M059J (cell line): ENCODE results near the gene NUP93. TPM values are rescaled to one million over a fixed set of nuclear protein-coding genes. Genes with fewer than 3 reads are reported as not detected.

ENCODE experiments used
- DNase-seq: peaks from one replicate; pipeline ENCODE4 v3.0.0-alpha.2; 2012; ENCODE audit warnings: low read depth
- total RNA-seq: library from RNA; depleted of rRNA; stranded (reverse); fragments of >200 nt; shearing (Covaris generic); gene quantifications from 2 replicates; pipeline ENCODE4 v1.2.3, GENCODE V29; 2014; rRNA removed

Gene NUP93
- total RNA-seq, result 106 and 123 TPM in 2 replicates

DNA sequence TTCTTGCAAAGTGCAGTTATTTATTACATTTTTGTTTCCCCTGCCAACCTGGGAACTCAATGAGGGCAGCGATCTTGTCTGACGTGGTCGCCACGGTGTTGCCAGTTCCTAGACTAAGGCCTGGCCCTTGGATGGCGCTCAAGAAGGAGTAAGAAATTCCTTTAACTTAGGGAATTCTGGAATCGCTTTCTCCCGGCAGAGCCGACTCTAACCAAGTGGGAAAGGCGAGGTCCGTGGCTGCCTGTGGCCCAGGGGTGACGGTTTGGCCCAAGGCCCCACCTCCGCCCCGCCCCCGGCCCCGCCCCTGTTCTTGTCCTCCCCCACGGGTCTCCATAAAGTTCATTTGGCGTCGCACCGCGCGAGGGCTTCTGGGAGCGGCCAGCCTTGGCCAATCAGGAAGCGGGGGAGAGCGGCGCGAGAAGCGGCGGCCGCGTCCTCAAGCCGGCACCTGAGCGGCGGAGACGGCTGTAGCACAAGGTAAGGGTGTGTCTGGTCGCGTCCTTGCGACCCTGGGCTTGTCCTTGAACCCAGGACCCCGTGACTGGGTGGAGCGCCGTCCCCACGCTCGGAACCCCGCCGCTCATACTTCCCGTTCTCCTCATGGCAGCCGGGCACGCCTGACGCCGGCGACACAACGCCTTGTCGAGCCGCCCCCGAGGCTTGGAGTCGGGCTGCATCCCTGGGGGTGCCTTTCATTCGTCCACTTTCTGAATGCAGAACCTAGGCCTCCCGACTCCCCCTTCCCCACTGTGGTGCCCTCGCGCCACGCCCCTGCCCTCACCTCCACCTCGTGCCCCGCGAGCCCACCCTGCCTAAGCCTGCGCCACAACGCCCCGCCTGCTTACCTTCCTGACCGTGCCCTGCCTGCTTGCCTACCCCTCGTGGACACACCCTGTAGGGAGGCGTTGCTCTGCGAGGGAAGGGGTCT lies at the start of gene NUP93:
TSS of gene NUP93 (plus strand) at position 395 of the 928 bp plus-strand sequence. CDS start 18,119 bp downstream, outside the sequence.
- DNase-seq, result peak; percentile 93

DNA sequence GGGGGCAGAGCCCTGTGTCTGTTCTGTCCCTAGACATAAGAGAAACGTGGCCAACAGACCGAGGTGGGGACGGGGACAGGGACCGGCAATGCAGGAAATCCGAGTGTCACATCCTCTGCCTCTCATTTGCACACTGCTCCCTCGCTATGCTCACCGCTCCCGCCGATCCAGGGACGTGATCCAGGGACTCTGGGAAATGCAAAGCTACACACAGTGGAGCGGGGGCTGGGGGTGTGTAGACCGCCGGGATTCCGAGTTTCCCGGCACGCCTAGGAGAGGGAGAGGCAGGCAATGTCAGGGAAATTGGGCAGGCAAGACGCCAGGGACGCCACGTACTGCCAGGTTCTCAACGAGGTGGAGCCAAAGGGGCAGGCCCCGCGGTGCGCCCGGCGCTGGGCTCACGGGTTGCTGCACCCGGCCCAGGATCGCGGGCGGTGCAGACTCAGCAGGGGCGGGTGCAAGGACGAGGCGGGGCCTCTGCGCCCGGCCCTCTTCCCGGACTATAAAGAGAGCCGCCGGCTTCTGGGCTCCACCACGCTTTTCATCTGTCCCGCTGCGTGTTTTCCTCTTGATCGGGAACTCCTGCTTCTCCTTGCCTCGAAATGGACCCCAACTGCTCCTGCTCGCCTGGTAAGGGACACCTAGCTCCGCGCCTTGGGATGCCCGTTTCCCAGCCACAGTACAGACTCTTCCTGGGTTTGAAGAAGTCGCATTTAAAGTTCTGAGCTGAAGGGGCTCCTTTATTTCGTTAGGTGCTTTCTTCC lies 47.8 kb upstream of the NUP93 start, which contains the start of gene MT1X:
TSS of gene MT1X (plus strand) at position 532 of the 764 bp plus-strand sequence. CDS start at position 603, 71 bp downstream.
- DNase-seq, result peak; percentile 90

DNA sequence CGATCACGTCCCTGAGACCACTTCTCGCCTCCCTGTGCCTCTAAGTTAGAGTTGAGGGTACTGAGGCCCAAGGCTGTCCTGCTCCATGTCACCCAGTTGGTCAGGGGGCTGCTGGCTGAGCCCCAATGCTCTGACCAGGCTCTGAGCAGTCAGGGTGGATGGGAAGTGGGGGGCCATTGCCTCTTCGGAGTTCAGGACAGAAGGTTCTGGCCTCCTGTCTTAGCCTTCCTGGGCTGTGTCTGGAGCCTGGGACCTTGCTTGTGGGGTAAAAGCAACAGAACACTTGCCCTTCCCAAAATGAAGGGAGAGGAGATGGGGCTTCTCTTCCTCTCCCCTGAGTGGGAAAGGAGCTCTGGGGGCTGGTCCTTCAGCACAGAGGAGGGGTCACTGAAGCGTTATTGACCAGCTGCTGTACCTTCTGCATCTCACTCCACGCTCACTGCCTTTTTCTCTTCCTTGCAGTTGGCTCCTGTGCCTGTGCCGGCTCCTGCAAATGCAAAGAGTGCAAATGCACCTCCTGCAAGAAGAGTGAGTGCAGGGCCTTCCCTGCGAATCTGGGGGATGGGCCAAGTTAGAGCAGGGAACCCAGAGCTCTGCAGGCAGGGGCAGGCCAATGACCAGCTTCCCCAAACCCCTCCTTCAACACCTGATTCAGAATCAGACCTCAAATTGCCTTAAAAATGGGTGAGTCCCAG lies 47.1 kb upstream of the NUP93 start:
- peak; percentile 7 for DNase-seq

DNA sequence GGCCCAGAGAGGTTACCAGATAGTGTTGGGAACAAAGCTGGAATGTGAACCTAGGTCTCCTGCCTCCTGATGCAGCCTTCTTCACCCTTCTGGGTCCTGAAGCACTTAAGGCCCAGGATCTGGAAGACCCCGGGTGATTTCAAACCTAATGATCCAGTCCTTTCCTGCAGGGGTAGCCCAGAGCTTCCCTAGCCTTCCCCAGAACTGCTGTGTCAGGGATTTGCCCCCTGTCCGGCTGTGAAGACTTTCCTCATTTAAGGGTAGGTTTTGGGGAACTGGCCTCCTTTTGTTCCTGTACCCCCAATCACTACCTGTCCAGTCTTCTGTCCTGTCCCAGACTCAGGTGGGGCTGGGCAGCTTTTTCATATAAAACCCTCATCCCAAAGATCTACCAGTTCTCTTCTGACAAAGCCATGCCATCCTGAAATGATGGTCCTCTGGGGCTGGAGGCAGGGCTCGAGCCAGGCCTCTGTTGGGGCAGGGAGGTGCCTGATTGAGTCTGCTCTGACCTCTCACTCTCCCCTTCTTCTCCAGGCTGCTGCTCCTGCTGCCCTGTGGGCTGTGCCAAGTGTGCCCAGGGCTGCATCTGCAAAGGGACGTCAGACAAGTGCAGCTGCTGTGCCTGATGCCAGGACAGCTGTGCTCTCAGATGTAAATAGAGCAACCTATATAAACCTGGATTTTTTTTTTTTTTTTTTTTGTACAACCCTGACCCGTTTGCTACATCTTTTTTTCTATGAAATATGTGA lies 46.3 kb upstream of the NUP93 start:
- no peak for DNase-seq

DNA sequence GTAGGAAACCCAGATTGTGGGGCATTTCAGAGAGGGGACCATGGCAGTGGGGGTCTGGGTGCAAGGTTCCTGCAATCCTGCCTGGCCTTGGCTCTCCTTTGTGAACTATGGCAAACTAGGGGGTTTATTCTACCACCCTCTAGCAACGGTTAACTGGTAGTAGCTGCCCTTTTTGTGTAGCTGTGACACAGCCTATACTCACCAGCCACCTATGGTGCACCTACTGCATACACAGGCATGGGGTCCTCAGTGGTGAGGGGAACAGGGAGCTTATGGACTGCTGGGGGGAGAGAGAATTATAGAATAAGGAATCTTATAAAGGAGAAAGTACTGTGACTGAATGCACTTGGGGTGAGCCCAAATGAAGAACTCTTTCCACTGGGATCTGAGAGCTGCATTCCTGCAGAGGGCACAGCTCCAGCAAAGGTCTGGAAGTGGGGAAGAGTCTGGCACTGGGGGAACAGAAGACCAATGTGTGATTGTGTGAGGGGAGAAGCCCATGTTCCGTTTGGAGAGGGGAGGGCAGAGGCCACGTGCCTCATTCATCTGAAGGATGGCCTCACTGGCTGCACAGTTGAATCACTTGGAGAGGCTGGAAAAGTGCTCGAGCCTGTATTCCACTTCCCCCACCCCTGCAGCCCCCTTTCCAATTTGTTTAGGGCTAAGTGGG lies 45.5 kb upstream of the NUP93 start:
- DNase-seq, result no peak

DNA sequence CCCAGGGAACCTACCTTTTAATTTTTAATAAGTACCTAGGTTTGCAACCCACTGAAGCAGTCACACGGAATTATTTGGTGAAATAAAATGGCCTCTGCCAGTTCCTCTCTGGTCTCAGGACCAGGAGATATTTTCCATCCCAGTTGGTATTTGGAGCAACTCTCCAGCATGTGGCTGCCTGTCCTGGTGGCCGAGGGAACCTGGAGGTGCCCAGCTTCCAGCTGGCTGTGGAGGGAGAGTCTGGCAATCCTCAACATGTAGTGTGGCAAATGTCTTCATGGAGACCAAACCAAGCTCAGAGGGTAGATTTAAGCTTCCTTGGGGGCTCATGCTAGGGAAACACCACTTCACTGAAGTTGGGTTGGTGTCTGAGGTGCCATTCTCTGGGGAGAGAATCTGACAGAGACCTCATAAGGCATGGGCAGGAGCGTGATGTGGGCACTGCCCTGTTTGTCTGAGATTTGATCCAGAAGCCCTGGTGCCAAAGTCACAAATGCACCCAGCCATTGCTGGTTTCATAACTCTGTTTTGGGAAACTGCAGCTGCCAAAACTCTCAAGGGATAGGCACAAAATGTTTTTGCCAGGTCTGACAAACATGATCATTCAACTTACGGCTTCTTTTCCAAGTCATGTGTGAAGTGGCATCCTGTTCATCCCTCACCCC lies 44.9 kb upstream of the NUP93 start:
- DNase-seq, result no peak

DNA sequence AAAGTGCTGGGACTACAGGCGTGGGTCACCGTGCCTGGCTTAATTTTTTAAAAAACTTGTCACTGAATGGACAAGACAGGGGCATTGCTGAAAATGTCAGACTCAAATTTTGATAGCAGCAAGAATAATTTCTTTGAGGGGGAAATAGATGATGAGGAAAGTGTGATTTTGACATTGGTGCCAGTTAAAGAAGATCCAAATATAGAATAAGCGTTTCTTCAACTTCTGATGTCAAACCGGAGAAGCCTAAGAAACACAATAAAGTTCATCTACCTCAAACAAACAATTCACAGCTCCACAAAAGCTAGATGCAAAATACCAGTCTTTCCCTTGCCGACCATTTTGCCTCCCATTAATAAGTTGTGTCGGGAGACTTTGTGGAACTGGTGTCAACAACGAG lies 43.2 kb upstream of the NUP93 start:
- no peak for DNase-seq

DNA sequence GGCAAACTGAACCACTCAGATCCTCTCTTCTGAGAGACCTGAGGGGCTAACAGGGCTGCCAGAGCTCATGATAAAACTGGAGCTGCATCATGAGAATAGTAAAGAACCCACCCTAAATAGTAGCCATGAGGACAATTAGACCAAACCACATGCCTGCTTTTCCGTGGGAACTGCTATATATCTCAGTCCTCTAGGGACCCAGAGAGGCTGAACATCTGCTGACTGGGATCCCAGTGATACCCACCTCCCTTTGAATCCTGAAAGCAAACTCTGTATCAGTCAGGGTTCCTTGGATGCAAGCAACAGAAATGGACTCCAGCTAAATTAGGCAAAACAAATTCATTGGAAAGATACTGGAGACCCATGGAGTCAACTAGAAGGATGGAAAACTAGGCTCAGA lies 41.2 kb upstream of the NUP93 start:
- peak; percentile 15 for DNase-seq

DNA sequence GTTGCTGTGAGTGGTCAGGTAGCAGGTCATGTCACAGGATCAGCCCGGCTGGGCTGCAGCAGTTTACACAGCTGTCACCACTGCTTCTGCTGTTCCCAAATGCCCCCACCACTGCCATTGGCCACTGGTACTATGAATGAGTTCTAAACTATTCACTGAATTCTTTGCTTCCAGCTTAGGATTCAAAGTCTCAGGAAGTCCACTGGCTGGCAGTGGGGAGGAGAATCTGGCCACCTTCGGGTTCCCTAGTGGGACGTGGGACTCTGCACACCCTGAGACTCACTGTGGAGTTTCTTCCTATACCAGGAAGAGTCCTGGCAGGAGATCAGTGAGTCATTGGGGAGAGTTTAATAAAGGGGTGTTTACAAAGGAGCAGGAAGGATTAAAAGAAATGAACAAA lies 40.8 kb upstream of the NUP93 start:
- peak; percentile 64 for DNase-seq

DNA sequence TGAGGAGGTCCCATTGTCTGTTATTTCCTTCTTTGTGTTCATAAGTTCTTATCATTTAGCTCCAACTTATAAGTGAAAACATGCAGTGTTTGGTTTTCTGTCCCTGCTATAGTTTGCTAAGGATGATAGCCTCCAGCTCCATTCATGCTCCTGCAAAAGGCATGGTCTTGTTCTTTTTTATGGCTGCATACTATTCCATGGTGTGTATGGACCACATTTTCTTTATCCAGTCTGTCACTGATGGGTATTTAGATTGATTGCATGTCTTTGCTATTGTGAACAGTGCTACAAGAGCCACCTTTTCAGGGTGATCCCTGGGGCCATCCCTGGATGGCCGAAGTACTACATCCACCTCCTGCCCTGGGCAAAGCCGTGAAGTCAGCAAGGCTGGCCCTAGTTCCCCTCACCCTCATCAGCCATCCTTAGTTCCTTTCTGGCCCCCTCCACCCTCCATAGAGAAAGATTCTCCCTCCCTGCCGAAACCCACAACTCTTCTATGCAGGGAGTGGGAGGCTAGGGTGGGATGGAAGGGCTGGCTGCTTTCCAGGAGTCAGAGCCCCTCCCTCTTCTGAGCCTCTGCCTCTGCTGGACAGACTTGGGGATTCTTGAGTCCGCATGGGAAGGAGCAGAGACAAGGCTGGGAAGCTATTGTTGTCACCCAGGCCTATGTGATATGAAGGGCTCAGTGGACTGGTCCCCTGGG lies 39.4 kb upstream of the NUP93 start:
- no peak for DNase-seq

DNA sequence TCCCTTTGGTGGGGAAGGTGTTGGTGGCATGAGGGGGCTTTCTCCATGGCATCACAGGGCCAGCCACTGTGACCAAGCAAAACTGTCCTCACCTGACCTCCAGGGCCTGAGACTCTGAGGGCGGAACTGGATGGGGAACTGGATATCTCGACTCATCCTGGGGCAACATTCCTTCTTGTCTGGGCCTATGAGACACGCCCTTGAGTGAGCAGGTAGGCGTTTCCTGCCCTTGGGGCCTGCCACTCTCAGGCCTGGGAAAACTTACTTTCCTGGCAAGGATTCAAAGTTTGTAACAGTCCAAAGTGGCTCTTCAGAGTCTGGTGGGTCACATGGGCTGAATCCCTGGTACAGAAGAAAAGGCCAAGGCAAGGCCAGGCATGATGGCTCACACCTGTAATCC lies 38.0 kb upstream of the NUP93 start:
- DNase-seq, result peak; percentile 96

DNA sequence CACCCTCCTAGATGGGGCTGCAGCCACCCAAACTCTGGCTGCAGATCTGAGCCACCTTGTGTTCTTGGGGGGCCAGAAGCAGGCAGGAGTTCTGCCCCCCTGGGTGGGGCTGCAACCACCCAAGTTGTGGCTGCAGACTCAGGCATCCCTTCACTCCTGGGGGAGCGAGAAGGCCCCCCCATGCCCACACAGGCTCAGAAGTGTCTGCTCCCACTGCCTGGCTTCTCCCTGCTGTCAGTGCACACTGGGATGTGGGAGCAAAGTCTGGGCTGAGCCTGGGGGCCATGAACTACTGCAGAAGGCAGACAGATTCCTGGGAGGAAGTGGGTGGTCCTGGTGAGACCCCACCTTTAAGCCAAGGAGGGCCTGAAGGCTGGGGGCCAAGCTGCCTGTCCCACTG lies 34.7 kb upstream of the NUP93 start:
- no peak for DNase-seq

DNA sequence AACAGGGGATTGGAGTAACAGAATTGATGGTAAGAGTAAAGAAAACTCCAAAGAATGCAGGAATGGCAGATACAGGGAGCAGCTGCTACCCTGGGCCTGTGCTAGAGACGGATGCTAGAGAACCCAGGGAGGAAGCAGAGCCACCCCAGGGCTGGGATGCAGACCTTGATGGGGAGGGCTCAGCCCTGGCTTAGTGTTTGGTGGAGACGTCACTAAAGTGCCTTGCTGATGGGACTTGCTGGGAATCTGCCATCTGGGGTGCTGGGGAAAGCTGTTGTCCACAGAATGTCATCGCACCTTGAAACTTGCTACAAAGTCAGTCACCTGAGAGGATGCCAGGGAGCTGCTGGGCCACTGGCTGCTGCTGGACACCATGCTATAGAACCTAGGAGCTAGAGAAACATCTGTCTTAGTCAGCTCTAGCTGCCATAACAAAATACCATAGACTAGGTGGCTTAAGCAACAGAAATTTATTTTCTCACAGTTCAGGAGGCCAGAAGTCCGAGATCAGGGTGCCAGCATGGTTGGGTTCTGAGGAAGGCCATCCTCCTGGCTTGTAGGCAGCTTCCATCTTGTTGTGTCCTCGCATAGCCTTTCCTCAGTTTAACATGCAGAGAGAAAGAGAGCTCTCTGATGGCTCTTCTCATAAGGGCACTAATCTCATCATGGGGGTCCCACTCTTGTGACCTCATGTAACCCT lies 32.3 kb upstream of the NUP93 start:
- no peak for DNase-seq

DNA sequence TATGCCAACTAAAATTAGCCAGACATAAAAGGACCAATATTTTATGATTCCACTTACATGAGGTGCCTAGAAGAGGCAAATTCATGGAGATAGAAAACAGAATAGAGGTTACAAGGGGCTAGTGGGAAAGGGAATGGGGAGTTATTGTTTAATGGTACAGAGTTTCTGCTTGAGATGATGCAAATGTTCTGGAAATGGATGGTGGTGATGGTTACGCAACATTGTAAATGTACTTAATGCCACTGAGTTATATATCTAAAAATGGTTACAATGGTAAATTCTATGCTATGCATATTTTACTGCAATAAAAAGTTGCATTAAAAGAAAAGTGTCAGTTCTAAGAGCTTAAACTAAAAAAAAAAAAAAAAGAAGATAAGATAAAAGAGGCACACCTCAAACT lies 29.7 kb upstream of the NUP93 start:
- no peak for DNase-seq

DNA sequence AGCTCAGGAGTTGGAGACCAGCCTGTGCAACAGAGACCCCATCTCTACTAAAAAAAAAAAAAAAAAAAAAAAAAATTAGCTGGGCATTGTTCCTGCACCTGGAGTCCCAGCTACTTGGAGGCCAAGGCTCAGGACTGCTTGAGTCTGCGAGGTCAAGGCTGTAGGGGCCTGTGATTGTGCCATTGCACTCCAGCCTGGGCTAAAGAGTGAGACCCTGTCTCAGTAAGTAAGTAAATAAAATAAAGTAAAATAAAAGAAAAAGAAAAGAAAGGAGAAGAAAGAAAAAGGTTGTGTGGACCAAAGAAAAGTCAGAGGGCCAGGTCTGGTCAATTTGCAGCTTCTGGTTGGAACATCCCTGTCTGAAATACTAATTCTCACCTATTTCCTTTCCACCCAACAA lies 29.3 kb upstream of the NUP93 start:
- DNase-seq, result no peak

DNA sequence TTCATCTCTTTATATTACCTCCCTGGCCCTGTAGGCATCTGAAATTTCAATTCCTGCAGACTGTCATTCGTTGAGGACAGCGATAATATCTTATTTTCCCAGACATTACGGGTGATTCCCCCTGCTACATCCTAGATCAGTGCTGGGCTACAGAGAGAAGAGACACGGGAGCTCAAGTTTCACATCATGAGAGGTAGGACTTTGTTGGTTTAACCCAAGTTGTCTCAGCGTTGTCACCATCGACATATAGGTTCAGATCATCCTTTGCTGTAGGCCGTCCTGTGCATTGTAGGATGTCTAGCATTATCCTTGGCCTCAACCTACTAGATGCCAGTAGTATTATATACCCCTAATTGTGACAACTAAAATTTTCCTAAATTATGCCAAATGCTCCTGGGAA lies 28.4 kb upstream of the NUP93 start:
- DNase-seq, result no peak

DNA sequence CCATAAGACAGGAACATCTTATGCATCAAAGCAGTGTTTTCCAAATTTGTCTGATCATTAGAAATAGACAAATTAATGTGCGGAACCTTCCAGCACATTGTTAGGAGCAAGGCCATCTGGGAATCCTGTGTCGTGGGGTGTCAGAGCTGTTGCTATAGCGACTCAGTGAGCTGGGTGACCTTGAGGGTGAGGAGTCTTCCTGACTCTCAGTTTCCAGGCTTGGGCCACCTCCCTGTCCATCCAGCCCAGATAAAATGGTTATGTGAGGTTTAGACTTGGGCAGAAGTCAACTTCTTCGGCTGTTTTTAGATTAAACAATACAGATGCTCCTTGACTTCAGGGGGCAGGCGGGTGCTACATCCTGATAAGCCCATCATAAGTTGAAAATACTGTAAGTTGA lies 27.1 kb upstream of the NUP93 start:
- DNase-seq, result no peak

DNA sequence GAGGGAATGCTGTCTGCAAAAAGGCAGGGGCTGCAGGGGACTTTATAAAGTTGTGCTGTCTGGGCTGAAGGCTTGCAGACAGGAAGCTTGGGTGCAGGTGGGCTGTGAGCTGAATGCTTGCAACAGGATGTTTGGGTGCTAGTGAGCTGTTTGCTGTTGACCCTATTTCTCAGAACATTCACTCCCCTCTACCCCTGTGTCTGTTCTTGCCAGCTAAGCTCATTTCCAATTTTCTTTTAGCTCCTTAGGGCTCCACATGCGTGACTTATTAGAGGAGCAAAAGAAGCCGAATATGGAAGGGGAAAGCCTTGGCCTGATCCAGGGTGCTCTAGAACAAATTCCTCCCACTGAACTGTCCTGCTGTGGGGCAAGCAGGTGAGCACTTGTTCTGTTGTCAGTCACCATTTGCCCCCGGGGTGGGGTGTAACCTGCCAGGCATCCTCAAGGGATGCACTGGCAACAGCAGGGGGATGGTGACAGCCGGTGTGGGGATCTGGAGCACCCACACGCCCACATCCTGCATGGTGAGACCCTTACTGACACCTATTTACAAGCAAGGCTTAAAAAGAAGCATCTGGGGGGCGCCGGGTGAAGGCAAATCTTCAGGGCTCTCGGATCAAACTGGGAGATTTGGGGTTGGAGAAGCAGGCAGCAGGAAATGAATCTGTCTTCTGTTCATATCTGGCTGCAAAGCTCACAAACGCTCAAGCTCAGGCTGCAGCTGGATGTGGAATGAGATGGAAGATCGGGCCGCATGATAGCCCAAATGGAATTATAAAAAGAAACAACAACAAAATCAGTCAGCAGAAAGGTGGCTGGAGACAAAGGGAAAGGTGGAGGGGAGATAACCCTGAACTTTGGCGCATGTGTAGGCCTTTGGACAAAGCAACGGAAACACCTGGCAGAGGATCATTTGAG lies 21.1 kb upstream of the NUP93 start:
- DNase-seq, result no peak
